Measurements from ENCODE around the gene PLXNA4.

PLXNA4 gene

GRCh38 chr7:132232406-132232805 lies 343.9 kb downstream of the PLXNA4 start:
- 49 to 62% methylated on average over 3 of the region's 3 CpGs for WGBS, 2 experiments
- Histone ChIP-seq H3K36me3 (ENCODE audit: control insufficient read depth, insufficient read depth, low read length) (no peaks in the 10 kb centered on the region), H3K4me3 (ENCODE audit: insufficient read depth, low read depth, low read length) (no peak overlapping the region), H3K4me1 (ENCODE audit: control insufficient read depth, insufficient read depth, low read length) (peaks cover 18% of the 10 kb centered on the region), H3K27ac (ENCODE audit: insufficient read depth, low read depth, low read length, poor library complexity, severe bottlenecking) (no peak overlapping the region), H3K27me3 (ENCODE audit: control insufficient read depth, insufficient read depth, low read length, poor library complexity, severe bottlenecking) (no peaks in the 10 kb centered on the region), H3K9me3 (ENCODE audit: control insufficient read depth, low read length) (no peaks in the 10 kb centered on the region)

DNA sequence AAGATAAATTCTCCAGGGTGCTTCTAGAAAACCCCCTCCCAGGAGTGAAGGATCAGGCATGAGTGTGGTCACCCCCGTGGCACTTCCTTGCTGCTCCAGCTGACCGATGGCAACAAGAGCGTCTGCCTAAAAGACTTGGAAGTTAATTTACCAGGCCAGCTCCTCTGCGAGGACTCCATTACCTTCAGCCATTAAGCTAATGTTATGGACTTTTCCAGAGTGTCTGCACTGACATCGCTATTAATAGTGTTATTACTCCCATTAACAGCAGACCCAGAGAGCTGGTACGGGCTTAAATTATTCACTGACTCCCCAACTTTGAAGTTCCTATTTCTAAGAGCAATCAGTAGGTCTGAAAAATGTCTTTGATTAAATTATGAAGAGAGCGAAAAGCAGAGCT lies 345.8 kb downstream of the PLXNA4 start:
- Histone ChIP-seq H3K36me3 (ENCODE audit: control insufficient read depth, insufficient read depth, low read length) (no peaks in the 10 kb centered on the region), H3K9me3 (ENCODE audit: control insufficient read depth, low read length) (no peaks in the 10 kb centered on the region), H3K4me3 (ENCODE audit: insufficient read depth, low read depth, low read length) (no peak overlapping the region), H3K27ac (ENCODE audit: insufficient read depth, low read depth, low read length, poor library complexity, severe bottlenecking) (no peak overlapping the region), H3K27me3 (ENCODE audit: control insufficient read depth, insufficient read depth, low read length, poor library complexity, severe bottlenecking) (no peaks in the 10 kb centered on the region), H3K4me1 (ENCODE audit: control insufficient read depth, insufficient read depth, low read length) (peaks cover 30% of the 10 kb centered on the region)
- 96 to 97% methylated on average over 7 of the region's 7 CpGs for WGBS, 2 experiments

GRCh38 chr7:132228240-132228639 lies 348.0 kb downstream of the PLXNA4 start:
- peaks cover 30% of the 10 kb centered on the region for H3K4me1 ChIP-seq (ENCODE audit: control insufficient read depth, insufficient read depth, low read length)
- no peaks in the 10 kb centered on the region for H3K36me3 ChIP-seq (ENCODE audit: control insufficient read depth, insufficient read depth, low read length)
- no peak overlapping the region for H3K4me3 ChIP-seq (ENCODE audit: insufficient read depth, low read depth, low read length)
- H3K9me3 ChIP-seq (ENCODE audit: control insufficient read depth, low read length) = no peaks in the 10 kb centered on the region
- 95 to 96% methylated on average over 14 of the region's 14 CpGs for WGBS, 2 experiments
- H3K27me3 ChIP-seq (ENCODE audit: control insufficient read depth, insufficient read depth, low read length, poor library complexity, severe bottlenecking) = no peaks in the 10 kb centered on the region
- H3K27ac ChIP-seq (ENCODE audit: insufficient read depth, low read depth, low read length, poor library complexity, severe bottlenecking) = no peak overlapping the region

DNA sequence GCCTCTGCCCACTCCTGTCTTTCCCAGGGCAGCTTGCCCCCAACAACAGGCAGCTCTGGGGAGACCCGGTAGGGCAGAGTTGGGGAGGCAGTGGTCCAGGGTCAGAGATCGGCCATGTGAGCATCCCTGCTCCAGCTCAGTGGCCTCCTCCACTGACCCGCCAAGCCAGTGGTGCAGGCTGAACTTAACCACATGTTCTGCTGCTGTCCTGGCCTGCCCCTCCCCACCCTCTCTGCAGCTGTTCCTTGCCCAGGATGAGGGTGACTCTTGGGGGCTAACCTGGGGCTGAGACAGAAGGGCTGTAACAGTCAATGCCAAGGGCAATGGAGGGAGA lies 349.3 kb downstream of the PLXNA4 start:
- no peak overlapping the region for H3K4me3 ChIP-seq (ENCODE audit: insufficient read depth, low read depth, low read length)
- H3K36me3 ChIP-seq (ENCODE audit: control insufficient read depth, insufficient read depth, low read length) = no peaks in the 10 kb centered on the region
- H3K4me1 ChIP-seq (ENCODE audit: control insufficient read depth, insufficient read depth, low read length) = peaks cover 17% of the 10 kb centered on the region
- WGBS, 2 experiments = 82 to 89% methylated on average over 3 of the region's 3 CpGs
- no peaks in the 10 kb centered on the region for H3K9me3 ChIP-seq (ENCODE audit: control insufficient read depth, low read length)
- no peaks in the 10 kb centered on the region for H3K27me3 ChIP-seq (ENCODE audit: control insufficient read depth, insufficient read depth, low read length, poor library complexity, severe bottlenecking)
- no peak overlapping the region for H3K27ac ChIP-seq (ENCODE audit: insufficient read depth, low read depth, low read length, poor library complexity, severe bottlenecking)

DNA sequence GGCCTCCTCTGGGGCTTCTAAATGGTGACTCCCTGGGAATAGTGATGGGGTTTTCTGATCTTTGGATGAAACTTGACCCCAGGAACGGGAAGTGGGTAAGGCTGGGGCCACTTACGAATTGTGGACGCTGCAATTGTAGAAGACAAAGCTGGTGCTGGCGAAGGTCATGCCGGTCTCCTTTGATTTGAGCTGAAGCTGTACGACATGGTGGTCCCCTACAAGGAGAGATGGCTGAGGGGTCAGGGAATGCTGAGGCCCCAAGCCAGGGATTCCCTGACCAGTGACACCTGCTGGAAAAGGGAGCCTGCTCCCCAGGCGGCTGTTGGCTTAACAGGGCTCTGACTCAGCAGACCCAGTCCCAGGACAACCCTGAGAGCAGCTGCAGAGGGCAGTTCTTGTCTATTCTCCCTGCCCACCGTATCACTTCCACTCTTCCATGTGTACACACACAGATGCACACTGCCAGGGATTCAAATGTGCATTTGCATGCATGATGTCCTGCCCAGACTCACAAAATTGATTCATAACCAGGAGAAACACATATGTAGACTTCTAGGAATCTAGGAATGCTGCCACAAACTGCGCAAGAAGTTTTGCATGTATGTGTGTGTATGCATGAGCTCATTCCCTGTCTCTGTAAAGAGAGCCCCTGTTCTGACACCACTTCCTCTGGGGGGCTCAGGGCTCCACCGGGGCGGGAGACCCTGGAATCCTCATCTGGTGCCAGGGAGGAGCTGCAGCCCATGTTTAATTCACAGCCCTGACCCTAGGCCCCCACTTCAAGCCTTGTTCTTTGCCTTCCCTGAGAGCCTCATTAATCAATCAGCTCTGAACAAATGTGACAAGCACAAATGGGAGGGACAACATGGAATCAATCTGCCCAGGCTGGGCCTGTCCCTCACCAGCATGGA lies 350.0 kb downstream of the PLXNA4 start:
- H3K27ac ChIP-seq (ENCODE audit: insufficient read depth, low read depth, low read length, poor library complexity, severe bottlenecking) = no peak overlapping the region
- no peaks in the 10 kb centered on the region for H3K27me3 ChIP-seq (ENCODE audit: control insufficient read depth, insufficient read depth, low read length, poor library complexity, severe bottlenecking)
- no peaks in the 10 kb centered on the region for H3K9me3 ChIP-seq (ENCODE audit: control insufficient read depth, low read length)
- 85 to 86% methylated on average over 11 of the region's 11 CpGs for WGBS, 2 experiments
- H3K4me3 ChIP-seq (ENCODE audit: insufficient read depth, low read depth, low read length) = no peak overlapping the region
- H3K4me1 ChIP-seq (ENCODE audit: control insufficient read depth, insufficient read depth, low read length) = peaks cover 13% of the 10 kb centered on the region
- no peaks in the 10 kb centered on the region for H3K36me3 ChIP-seq (ENCODE audit: control insufficient read depth, insufficient read depth, low read length)

GRCh38 chr7:132225216-132226030 lies 350.8 kb downstream of the PLXNA4 start:
- WGBS, 2 experiments = 76 to 85% methylated on average over 7 to 8 of the region's 8 CpGs
- peaks cover 13% of the 10 kb centered on the region for H3K4me1 ChIP-seq (ENCODE audit: control insufficient read depth, insufficient read depth, low read length)
- no peaks in the 10 kb centered on the region for H3K27me3 ChIP-seq (ENCODE audit: control insufficient read depth, insufficient read depth, low read length, poor library complexity, severe bottlenecking)
- H3K9me3 ChIP-seq (ENCODE audit: control insufficient read depth, low read length) = no peaks in the 10 kb centered on the region
- H3K27ac ChIP-seq (ENCODE audit: insufficient read depth, low read depth, low read length, poor library complexity, severe bottlenecking) = no peak overlapping the region
- H3K36me3 ChIP-seq (ENCODE audit: control insufficient read depth, insufficient read depth, low read length) = no peaks in the 10 kb centered on the region
- no peak overlapping the region for H3K4me3 ChIP-seq (ENCODE audit: insufficient read depth, low read depth, low read length)

- Histone ChIP-seq H3K4me3 (ENCODE audit: insufficient read depth, low read depth, low read length) (no peak overlapping the region), H3K36me3 (ENCODE audit: control insufficient read depth, insufficient read depth, low read length) (no peaks in the 10 kb centered on the region), H3K4me1 (ENCODE audit: control insufficient read depth, insufficient read depth, low read length) (peaks cover 15% of the 10 kb centered on the region), H3K27ac (ENCODE audit: insufficient read depth, low read depth, low read length, poor library complexity, severe bottlenecking) (no peak overlapping the region), H3K9me3 (ENCODE audit: control insufficient read depth, low read length) (no peaks in the 10 kb centered on the region), H3K27me3 (ENCODE audit: control insufficient read depth, insufficient read depth, low read length, poor library complexity, severe bottlenecking) (no peaks in the 10 kb centered on the region)
Observed at GRCh38 chr7:132221356-132221755, 354.9 kb downstream of the PLXNA4 start.

- no peaks in the 10 kb centered on the region for H3K27me3 ChIP-seq (ENCODE audit: control insufficient read depth, insufficient read depth, low read length, poor library complexity, severe bottlenecking)
- H3K4me1 ChIP-seq (ENCODE audit: control insufficient read depth, insufficient read depth, low read length) = peaks cover 9% of the 10 kb centered on the region
- 95 to 96% methylated on average over 1 of the region's 1 CpG for WGBS, 2 experiments
- H3K27ac ChIP-seq (ENCODE audit: insufficient read depth, low read depth, low read length, poor library complexity, severe bottlenecking) = no peak overlapping the region
- H3K9me3 ChIP-seq (ENCODE audit: control insufficient read depth, low read length) = no peaks in the 10 kb centered on the region
- no peak overlapping the region for H3K4me3 ChIP-seq (ENCODE audit: insufficient read depth, low read depth, low read length)
- H3K36me3 ChIP-seq (ENCODE audit: control insufficient read depth, insufficient read depth, low read length) = no peaks in the 10 kb centered on the region
Observed at GRCh38 chr7:132220060-132220459, 356.2 kb downstream of the PLXNA4 start.

DNA sequence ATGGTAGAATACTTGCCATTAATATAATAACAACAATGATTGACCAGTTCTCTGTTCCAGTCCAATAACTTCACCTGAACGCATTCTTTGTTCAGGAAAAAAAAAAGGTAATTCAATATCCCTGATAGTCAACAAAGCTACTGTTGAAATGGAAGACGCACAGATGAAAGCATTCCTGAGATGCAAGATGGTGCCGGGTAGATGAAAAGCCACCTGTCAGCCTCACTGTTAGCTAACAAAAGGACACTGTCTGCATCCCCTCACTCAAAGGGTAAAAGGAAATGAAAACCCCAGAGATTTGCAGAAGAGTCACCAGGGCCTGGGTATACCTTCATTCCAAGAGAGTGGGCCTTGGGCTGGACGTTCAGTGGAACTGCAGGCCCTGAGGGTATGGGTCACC lies 357.4 kb downstream of the PLXNA4 start:
- no peak overlapping the region for H3K27ac ChIP-seq (ENCODE audit: insufficient read depth, low read depth, low read length, poor library complexity, severe bottlenecking)
- peaks cover 14% of the 10 kb centered on the region for H3K4me1 ChIP-seq (ENCODE audit: control insufficient read depth, insufficient read depth, low read length)
- no peaks in the 10 kb centered on the region for H3K27me3 ChIP-seq (ENCODE audit: control insufficient read depth, insufficient read depth, low read length, poor library complexity, severe bottlenecking)
- 54 to 68% methylated on average over 4 of the region's 4 CpGs for WGBS, 2 experiments
- H3K9me3 ChIP-seq (ENCODE audit: control insufficient read depth, low read length) = no peaks in the 10 kb centered on the region
- H3K4me3 ChIP-seq (ENCODE audit: insufficient read depth, low read depth, low read length) = no peak overlapping the region
- no peaks in the 10 kb centered on the region for H3K36me3 ChIP-seq (ENCODE audit: control insufficient read depth, insufficient read depth, low read length)

- Histone ChIP-seq H3K27me3 (ENCODE audit: control insufficient read depth, insufficient read depth, low read length, poor library complexity, severe bottlenecking) (no peaks in the 10 kb centered on the region), H3K4me3 (ENCODE audit: insufficient read depth, low read depth, low read length) (no peak overlapping the region), H3K9me3 (ENCODE audit: control insufficient read depth, low read length) (no peaks in the 10 kb centered on the region), H3K4me1 (ENCODE audit: control insufficient read depth, insufficient read depth, low read length) (peaks cover 17% of the 10 kb centered on the region), H3K36me3 (ENCODE audit: control insufficient read depth, insufficient read depth, low read length) (no peaks in the 10 kb centered on the region), H3K27ac (ENCODE audit: insufficient read depth, low read depth, low read length, poor library complexity, severe bottlenecking) (no peak overlapping the region)
- 76 to 82% methylated on average over 8 of the region's 8 CpGs for WGBS, 2 experiments
Observed at GRCh38 chr7:132216847-132217525, 359.3 kb downstream of the PLXNA4 start.

Data from ectodermal cell (in vitro differentiated cells).